Heart left ventricle (tissue), 16 donors: ENCODE data around the gene MOK. TPM values are rescaled to one million over a fixed set of nuclear protein-coding genes. Genes with fewer than 3 reads are reported as not detected.
"Not testable (repeated sequence)": the region's sequence is repeated elsewhere in the genome, so short reads cannot be mapped to it uniquely, and the experiment has no call there.

Experiments
- ATAC-seq, 4 donors: fragments of 200-7000 bp; cut with Tn5 transposase; one replicate each; pipeline ENCODE4 v1.9.1; 2020 to 2022; ENCODE audit warnings: moderate library complexity in 4 of 4, mild to moderate bottlenecking in 3 of 4, moderate number of reproducible peaks in 1 of 4
- DNase-seq, 5 donors: peaks; one replicate each; pipeline ENCODE4 v3.0.0-alpha.2; 2020
- H3K27ac ChIP-seq, 12 donors: fragments of 200-600 bp; sonication (generic) in 4 of 12; one replicate each; pipeline versions ENCODE4 v1.5.0 to v1.8.0; 2016 to 2022; ENCODE audit warnings: mild to moderate bottlenecking in 2 of 12
- H3K27me3 ChIP-seq, 9 donors: fragments of 200-600 bp; sonication (generic) in 2 of 9; one replicate each; pipeline versions ENCODE4 v1.5.1 to v1.8.0; 2016 to 2022; ENCODE audit warnings: mild to moderate bottlenecking in 3 of 9
- H3K36me3 ChIP-seq, 9 donors: fragments of 200-600 bp; sonication (generic) in 2 of 9; one replicate each; pipeline versions ENCODE4 v1.5.0 to v1.8.0; 2018 to 2022; ENCODE audit warnings: mild to moderate bottlenecking in 2 of 9
- H3K4me1 ChIP-seq, 12 donors: fragments of 200-600 bp; sonication (generic) in 4 of 12; one replicate each; pipeline versions ENCODE4 v1.5.0 to v1.8.0; 2016 to 2022; ENCODE audit warnings: mild to moderate bottlenecking in 3 of 12
- H3K4me3 ChIP-seq, 12 donors: fragments of 200-600 bp; sonication (generic) in 4 of 12; one replicate each; pipeline versions ENCODE4 v1.5.0 to v1.8.0; 2017 to 2022; ENCODE audit warnings: mild to moderate bottlenecking in 9 of 12, moderate library complexity in 4 of 12
- H3K9me3 ChIP-seq, 12 donors: fragments of 200-600 bp; sonication (generic) in 4 of 12; one replicate each; pipeline versions ENCODE4 v1.5.0 to v1.8.0; 2016 to 2022; ENCODE audit warnings: mild to moderate bottlenecking in 1 of 12
- POLR2A ChIP-seq, 2 donors: fragments of 450-650 bp; IDR thresholded peaks; one replicate each; pipeline ENCODE4 v1.6.1; 2017; ENCODE audit warnings: antibody characterized with exemption in 2 of 2, mild to moderate bottlenecking in 2 of 2, moderate library complexity in 2 of 2
- WGBS, 4 donors: extraction: QIAGEN DNeasy Blood & Tissue Kit in 2 of 4; methylation state at CpG; one replicate each; pipeline versions ENCODE4 v1.1.5 to v1.1.7; 2013 to 2018; 5-methylcytosine and 5-hydroxymethylcytosine counted together
- intact Hi-C, 10 donors: fragments of 100-400 bp; cut with DNase I; formaldehyde crosslinking; loops; one replicate each; pipeline versions ENCODE4 v1.11.1 to v1.14.2; 2022
- polyA plus RNA-seq, 2 donors: library from polyadenylated mRNA; stranded (reverse); fragments of 200-250 nt; gene quantifications; one replicate each; pipeline ENCODE4 v1.2.3, GENCODE V29; 2013
- total RNA-seq, 9 donors: library from RNA; depleted of rRNA in 2 of 9; stranded (reverse); fragments of >200 nt in 2 of 9; fragmentation: NEBNext Ultra II Directional in 3 of 9; extraction: Animal tissue kit (Norgen Biotek cat#: 25700) in 3 of 9; gene quantifications; one replicate each; pipeline versions ENCODE4 v1.1.0 to v1.2.4, GENCODE V29; 2016 to 2023
- TF ChIP-seq, protein P1 (sequence below), 12 donors: fragments of 200-600 bp; sonication (generic) in 4 of 12; IDR thresholded peaks; one replicate each; pipeline versions ENCODE4 v1.5.0 to v1.8.0; 2018 to 2022; ENCODE audit warnings: antibody characterized with exemption in 12 of 12, mild to moderate bottlenecking in 5 of 12
- donor health status: ischemic (EF 13 %, LVEDD 7.1; RV severe dilation, severe dysfunction).
- donor health status: healthy with polysubstance abuse.
- donor health status: DM: no; HTN: yes; CAD: no.
- donor health status: DM: no; HTN: no; CAD: no.
- donor health status: ischemic (EF 25% LVEDD 6.9; RV normal size, moderate dysfunction).
- donor health status: ischemic (EF 25% LVEDD 5.7; RV mildly dilated, moderate dysfunction).
- donor health status: healthy.
- donor health status: DM: yes; HTN: yes; CAD: no.
- donor health status: ischemic (EF 35%, LVEDD 5.7; RV mildly dilated, moderate dysfunction).
- donor health status: nonischemic (EF 11% LVEDD 7.7; RV severe dilation, severe dysfunction).
- donor health status: DM: yes; HTN: yes; CAD: no.
- donor health status: PGD.
- donor health status: ischemic (EF 29% LVEDD 5.4; RV normal size, mild dysfunction).
- donor health status: nonischemic (EF 23%, LVEDD 6.1; RV moderate dilation, normal function).

Gene MOK
- total and polyA plus RNA-seq, 11 donors, result 8.7 to 18.1 (median 12.7) TPM

DNA sequence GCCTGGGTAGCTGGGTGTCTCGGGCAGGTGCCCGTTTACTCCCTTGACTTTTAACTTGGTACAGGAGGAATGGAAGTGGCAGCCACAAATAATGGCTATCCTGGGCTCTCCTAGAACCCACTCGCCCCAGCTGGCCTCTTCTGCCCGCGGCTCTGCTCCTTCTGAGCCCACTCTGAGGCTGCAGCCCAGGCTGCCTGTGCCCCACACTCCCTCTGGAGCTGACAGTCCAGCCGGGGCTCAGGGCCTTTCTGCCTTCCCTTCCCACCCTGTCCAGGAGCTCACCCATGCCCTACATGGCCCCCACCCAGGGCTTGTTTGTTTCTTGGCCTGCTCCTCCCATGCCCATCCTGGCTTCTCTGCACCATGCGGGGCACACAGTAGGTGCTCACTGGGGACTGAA lies 30.2 kb upstream of the MOK start:
- ATAC-seq (no peak), DNase-seq (no peak)
- Histone ChIP-seq H3K27me3 (no peaks in the 10 kb centered on the region), H3K4me1 (no peaks in the 10 kb centered on the region), H3K4me3 (no peak overlapping the region), H3K27ac (no peak overlapping the region), H3K9me3 (no peaks in the 10 kb centered on the region), H3K36me3 (peaks cover 0 to 83% (median 52%) of the 10 kb centered on the region in 9 donors)
- WGBS, 4 donors, result 88 to 96% (median 95%) methylated on average over 7 of the region's 7 CpGs
- no peak for TF ChIP-seq POLR2A (IDR thresholded peaks at IDR 0.05)
- TF ChIP-seq, protein P1, sequence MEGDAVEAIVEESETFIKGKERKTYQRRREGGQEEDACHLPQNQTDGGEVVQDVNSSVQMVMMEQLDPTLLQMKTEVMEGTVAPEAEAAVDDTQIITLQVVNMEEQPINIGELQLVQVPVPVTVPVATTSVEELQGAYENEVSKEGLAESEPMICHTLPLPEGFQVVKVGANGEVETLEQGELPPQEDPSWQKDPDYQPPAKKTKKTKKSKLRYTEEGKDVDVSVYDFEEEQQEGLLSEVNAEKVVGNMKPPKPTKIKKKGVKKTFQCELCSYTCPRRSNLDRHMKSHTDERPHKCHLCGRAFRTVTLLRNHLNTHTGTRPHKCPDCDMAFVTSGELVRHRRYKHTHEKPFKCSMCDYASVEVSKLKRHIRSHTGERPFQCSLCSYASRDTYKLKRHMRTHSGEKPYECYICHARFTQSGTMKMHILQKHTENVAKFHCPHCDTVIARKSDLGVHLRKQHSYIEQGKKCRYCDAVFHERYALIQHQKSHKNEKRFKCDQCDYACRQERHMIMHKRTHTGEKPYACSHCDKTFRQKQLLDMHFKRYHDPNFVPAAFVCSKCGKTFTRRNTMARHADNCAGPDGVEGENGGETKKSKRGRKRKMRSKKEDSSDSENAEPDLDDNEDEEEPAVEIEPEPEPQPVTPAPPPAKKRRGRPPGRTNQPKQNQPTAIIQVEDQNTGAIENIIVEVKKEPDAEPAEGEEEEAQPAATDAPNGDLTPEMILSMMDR (IDR thresholded peaks at IDR 0.05), result no peak
- intact Hi-C loops, result no loop called here

DNA sequence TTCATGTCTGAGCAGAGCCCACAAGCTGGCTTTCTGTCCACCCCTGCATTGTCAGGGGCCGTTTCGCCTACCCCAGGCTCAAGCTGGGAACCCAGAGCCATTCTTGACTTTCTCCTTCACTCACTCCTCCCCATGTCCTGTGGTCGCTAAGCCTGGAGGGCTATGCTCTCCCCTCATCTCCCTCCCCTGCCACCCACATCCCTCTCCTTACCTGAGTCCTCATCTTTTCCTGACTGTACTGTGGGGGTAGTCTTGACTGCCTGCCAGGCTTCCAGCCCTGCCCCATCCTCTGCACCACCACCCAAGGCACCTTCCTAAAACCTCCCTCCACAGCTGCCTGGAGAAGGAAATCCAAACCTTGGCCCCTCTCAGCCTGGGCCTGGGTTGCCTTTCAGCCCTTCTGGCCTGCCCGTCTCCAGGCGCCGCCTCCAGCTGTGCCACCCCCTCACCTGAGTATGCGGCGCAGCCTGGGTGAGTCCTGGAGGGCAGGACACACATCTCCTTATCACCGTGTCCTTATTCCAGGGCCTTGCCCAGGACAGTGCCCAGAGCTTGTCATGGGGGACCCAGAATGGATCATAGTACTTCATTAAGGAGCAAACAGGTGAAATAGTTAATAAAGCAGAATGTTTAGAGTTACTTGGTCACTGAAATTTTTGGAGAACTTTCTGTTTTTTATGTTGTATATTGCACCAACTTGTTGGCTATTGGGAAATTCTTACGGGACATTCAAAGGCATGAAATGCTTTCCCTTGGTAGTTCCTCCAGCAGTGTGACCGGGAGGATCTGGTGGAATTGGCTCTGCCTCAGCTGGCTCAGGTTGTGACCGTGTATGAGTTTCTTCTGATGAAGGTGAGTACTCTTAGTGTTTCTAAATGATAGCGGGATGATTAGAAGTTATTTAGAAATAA lies 29.1 kb upstream of the MOK start:
- TF ChIP-seq, protein P1 (IDR thresholded peaks at IDR 0.05), result no peak
- no peak for TF ChIP-seq POLR2A (IDR thresholded peaks at IDR 0.05)
- Histone ChIP-seq H3K27me3 (no peaks in the 10 kb centered on the region), H3K4me3 (no peak overlapping the region), H3K27ac (no peak overlapping the region), H3K4me1 (no peaks in the 10 kb centered on the region), H3K9me3 (no peaks in the 10 kb centered on the region), H3K36me3 (peaks cover 0 to 72% (median 46%) of the 10 kb centered on the region in 9 donors)
- WGBS, 4 donors, result 90 to 95% (median 92%) methylated on average over 13 of the region's 13 CpGs
- DNase-seq, result no peak
- intact Hi-C loops, result no loop called here
- peak in 1 of 4 donors; percentile 33 for ATAC-seq

DNA sequence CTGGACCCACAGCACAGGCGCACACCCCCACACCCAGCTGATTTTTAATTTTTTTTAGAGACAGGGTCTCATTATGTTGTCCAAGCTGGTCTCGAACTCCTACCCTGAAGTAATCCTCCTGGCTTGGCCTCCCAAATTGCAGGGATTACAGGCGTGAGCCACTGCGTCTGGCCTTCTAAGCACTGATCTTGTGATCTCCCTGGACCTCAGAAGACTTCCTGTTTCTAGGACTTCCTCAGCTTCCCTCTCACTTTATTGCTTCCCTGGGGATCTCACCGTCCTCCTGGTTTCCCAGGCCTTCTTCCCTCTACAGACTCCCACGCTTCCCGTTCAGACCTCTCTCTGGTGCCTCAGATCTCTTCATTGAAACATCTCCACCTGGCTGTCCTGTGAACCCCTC lies 28.4 kb upstream of the MOK start:
- no peak for TF ChIP-seq POLR2A (IDR thresholded peaks at IDR 0.05)
- TF ChIP-seq, protein P1 (IDR thresholded peaks at IDR 0.05), result no peak
- intact Hi-C loops, result no loop called here
- H3K36me3 ChIP-seq, result peaks cover 0 to 66% (median 40%) of the 10 kb centered on the region in 9 donors
- no peak overlapping the region for H3K27ac ChIP-seq
- H3K4me3 ChIP-seq, result no peak overlapping the region
- DNase-seq (no peak), ATAC-seq (peak in 1 of 4 donors; percentile 53)
- no peaks in the 10 kb centered on the region for H3K27me3 ChIP-seq
- 63 to 78% (median 75%) methylated on average over 7 of the region's 7 CpGs for whole genome bisulfite sequencing, 4 donors
- H3K4me1 ChIP-seq, result no peaks in the 10 kb centered on the region
- no peaks in the 10 kb centered on the region for H3K9me3 ChIP-seq

DNA sequence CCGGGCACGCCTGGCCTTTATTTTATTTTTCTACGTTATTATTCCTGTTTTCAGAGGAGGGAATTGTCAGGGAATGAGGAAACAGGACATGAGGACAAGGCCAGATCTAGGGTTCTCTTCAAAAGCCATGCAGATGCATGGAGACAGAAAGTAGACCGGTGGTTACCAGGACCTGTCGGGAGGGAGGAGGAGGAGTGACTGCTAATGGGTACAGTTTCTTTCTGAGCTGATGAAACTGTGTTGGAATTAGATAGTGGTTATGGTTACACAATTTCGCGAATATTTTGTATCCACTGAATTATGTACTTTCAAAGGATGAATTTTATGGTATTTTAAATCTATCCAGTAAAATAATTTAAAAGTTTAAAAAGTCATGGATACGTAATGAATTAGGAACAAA lies 25.8 kb upstream of the MOK start:
- H3K9me3 ChIP-seq, result no peaks in the 10 kb centered on the region
- intact Hi-C loops, result no loop called here
- ATAC-seq (no peak), DNase-seq (no peak)
- no peak for TF ChIP-seq POLR2A (IDR thresholded peaks at IDR 0.05)
- TF ChIP-seq, protein P1 (IDR thresholded peaks at IDR 0.05), result no peak
- H3K4me3 ChIP-seq, result no peak overlapping the region
- no peaks in the 10 kb centered on the region for H3K27me3 ChIP-seq
- H3K36me3 ChIP-seq, result peaks cover 0 to 55% (median 34%) of the 10 kb centered on the region in 9 donors
- WGBS, 4 donors, result 93 to 97% (median 96%) methylated on average over 8 of the region's 8 CpGs
- H3K27ac ChIP-seq, result no peak overlapping the region
- H3K4me1 ChIP-seq, result no peaks in the 10 kb centered on the region

DNA sequence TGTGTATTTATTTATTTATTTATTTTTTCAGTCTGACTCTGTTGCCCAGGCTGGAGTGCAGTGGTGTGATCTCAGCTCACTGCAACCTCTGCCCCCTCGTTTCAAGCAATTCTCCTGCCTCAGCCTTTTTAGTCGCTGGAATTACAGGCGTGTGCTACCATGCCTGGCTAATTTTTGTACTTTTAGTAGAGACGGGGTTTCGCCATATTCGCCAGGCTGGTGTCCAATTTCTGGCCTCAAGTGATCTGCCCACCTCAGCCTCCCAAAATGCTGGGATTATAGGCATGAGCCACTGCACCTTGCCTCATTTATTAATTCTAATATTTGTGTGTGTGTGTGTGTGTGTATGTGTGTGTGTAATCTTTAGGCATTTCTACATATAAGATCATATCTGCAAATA lies 24.4 kb upstream of the MOK start:
- ATAC-seq, H3K4me1 ChIP-seq, DNase-seq, H3K27ac ChIP-seq, H3K27me3 ChIP-seq, H3K9me3 ChIP-seq, H3K4me3 ChIP-seq: not testable (repeated sequence)
- intact Hi-C loops, result loop anchor here in 1 of 10 donors (10.0 kb wide), 1 partner anchor 185 kb away; no protein-coding TSS in a partner anchor
- H3K36me3 ChIP-seq, result peaks cover 0 to 44% (median 31%) of the 10 kb centered on the region in 9 donors
- 93 to 96% (median 94%) methylated on average over 6 of the region's 6 CpGs for WGBS, 4 donors
